ENCODE data around the gene UQCRHL. TPM values are rescaled to one million over a fixed set of nuclear protein-coding genes. Genes with fewer than 3 reads are reported as not detected.
"Not testable (repeated sequence)": the region's sequence is repeated elsewhere in the genome, so short reads cannot be mapped to it uniquely, and the experiment has no call there.

Gene UQCRHL
- total RNA-seq, 1 donor from 2014 or later: 1.5 TPM

DNA sequence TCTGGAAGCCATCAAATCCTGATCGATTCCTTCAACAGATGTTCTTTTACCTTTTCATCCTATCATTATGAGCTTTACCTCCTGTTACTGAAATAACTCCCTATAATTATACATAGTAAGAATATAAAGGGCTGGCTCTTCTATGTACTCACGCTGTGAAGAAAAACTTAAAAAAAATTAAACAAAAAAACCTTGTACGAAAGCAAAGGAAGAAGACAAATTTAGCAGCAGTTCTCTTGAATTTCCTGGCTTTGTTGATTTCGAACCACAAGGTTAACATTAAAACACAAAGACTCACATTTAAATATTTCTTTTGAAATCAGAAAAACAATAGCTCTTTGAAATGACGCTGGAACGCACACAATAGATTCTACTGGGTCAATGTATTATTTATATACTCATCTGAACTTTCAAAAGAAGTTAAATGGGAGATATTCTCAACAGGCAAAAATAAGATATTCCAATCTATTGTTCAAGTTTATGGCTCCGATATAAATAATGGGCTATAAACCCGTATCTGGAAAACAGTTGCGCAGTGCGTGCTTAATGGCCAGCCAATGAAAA, 26.5 kb upstream of the UQCRHL start:
- Mint-ChIP-seq H3K27me3 (ENCODE audit: low read depth) (no peaks in the 10 kb centered on the region), H3K4me1 (ENCODE audit: low read depth) (peaks cover 25% of the 10 kb centered on the region), H3K9me3 (ENCODE audit: low read depth) (no peaks in the 10 kb centered on the region), H3K4me3 (ENCODE audit: unreplicated experiment) (peak overlapping the region; percentile 91), H3K36me3 (ENCODE audit: low read depth) (no peaks in the 10 kb centered on the region), H3K27ac (ENCODE audit: unreplicated experiment) (peak overlapping the region; percentile 99)
- TF ChIP-seq CTCF (IDR thresholded peaks at IDR 0.05): no peak
- DNase-seq (ENCODE audit: low spot score): no peak

- no peak for DNase-seq (ENCODE audit: low spot score)
- no peaks in the 10 kb centered on the region for H3K9me3 Mint-ChIP-seq (ENCODE audit: low read depth)
- no peak for TF ChIP-seq CTCF (IDR thresholded peaks at IDR 0.05)
- H3K4me1 Mint-ChIP-seq (ENCODE audit: low read depth): peaks cover 25% of the 10 kb centered on the region
- H3K27me3 Mint-ChIP-seq (ENCODE audit: low read depth): no peaks in the 10 kb centered on the region
- no peaks in the 10 kb centered on the region for H3K36me3 Mint-ChIP-seq (ENCODE audit: low read depth)
- H3K4me3 Mint-ChIP-seq (ENCODE audit: unreplicated experiment): peak overlapping the region; percentile 91
- peak overlapping the region; percentile 99 for H3K27ac Mint-ChIP-seq (ENCODE audit: unreplicated experiment)
Measured at GRCh38 chr1:15833069-15833679, 25.7 kb upstream of the UQCRHL start.

GRCh38 chr1:15830258-15830657, 22.8 kb upstream of the UQCRHL start:
- peaks cover 33% of the 10 kb centered on the region for H3K4me1 Mint-ChIP-seq (ENCODE audit: low read depth)
- H3K36me3 Mint-ChIP-seq (ENCODE audit: low read depth): no peaks in the 10 kb centered on the region
- no peak overlapping the region for H3K27ac Mint-ChIP-seq (ENCODE audit: unreplicated experiment)
- peak; percentile 31 for TF ChIP-seq CTCF (IDR thresholded peaks at IDR 0.05)
- DNase-seq (ENCODE audit: low spot score): no peak
- no peaks in the 10 kb centered on the region for H3K27me3 Mint-ChIP-seq (ENCODE audit: low read depth)
- H3K9me3 Mint-ChIP-seq (ENCODE audit: low read depth): no peaks in the 10 kb centered on the region
- no peak overlapping the region for H3K4me3 Mint-ChIP-seq (ENCODE audit: unreplicated experiment)

DNA sequence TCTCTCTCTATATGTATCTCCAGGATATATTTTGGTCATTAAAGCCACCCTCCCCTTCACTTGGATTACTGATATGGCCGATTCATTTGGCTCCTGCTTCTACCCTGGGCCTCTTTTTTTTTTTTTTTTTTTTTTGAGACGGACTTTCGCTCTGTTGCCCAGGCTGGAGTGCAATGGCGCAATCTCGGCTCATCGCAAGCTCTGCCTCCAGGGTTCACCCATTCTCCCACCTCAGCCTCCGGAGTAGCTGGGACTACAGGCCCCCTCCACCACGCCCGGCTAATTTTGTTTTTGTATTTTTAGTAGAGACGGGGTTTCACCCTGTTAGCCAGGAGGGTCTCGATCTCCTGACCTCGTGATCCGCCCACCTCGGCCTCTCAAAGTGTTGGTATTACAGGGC, 21.5 kb upstream of the UQCRHL start:
- not testable (repeated sequence) for H3K27me3 Mint-ChIP-seq (ENCODE audit: low read depth); H3K36me3 Mint-ChIP-seq (ENCODE audit: low read depth); H3K27ac Mint-ChIP-seq (ENCODE audit: unreplicated experiment); H3K4me3 Mint-ChIP-seq (ENCODE audit: unreplicated experiment); H3K9me3 Mint-ChIP-seq (ENCODE audit: low read depth)
- DNase-seq (ENCODE audit: low spot score): peak; percentile 25
- H3K4me1 Mint-ChIP-seq (ENCODE audit: low read depth): peaks cover 30% of the 10 kb centered on the region

GRCh38 chr1:15827567-15827966, 20.1 kb upstream of the UQCRHL start:
- not testable (repeated sequence) for DNase-seq (ENCODE audit: low spot score); H3K9me3 Mint-ChIP-seq (ENCODE audit: low read depth); H3K4me3 Mint-ChIP-seq (ENCODE audit: unreplicated experiment); H3K27me3 Mint-ChIP-seq (ENCODE audit: low read depth); H3K27ac Mint-ChIP-seq (ENCODE audit: unreplicated experiment); H3K36me3 Mint-ChIP-seq (ENCODE audit: low read depth)
- peaks cover 18% of the 10 kb centered on the region for H3K4me1 Mint-ChIP-seq (ENCODE audit: low read depth)

DNA sequence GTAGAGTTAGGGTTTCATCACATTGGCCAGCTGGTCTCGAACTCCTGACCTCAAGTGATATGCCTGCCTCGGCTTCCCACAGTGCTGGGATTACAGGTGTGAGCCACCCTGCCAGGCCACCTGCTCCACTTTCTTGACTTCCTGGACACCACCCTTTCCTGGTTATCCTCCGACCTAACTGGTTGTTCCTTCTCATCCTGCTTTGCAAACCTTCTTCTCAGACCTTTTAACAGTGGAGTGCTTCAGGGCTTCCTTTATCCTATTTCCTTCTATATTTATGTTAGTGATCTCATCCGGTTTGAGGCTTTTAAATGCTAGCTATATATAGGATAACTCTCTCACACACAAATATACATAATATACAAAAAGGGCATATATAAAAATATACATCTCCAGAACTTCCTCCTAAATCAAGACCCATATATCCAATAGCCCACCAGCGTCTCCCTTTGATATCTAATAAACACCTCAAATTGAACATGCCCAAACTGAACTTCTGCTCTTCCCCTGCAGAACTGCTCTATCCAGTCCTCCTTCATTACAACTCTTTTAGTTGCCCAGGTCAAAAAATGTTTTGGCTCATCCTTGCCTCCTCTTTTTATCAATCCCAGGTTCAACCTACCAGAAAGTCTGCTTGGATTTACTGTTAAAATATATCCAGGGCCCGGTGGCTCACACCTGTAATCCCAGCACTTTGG, 19.5 kb upstream of the UQCRHL start:
- Mint-ChIP-seq H3K9me3 (ENCODE audit: low read depth) (no peaks in the 10 kb centered on the region), H3K27ac (ENCODE audit: unreplicated experiment) (no peak overlapping the region), H3K4me1 (ENCODE audit: low read depth) (peaks cover 17% of the 10 kb centered on the region), H3K36me3 (ENCODE audit: low read depth) (no peaks in the 10 kb centered on the region), H3K4me3 (ENCODE audit: unreplicated experiment) (no peak overlapping the region), H3K27me3 (ENCODE audit: low read depth) (no peaks in the 10 kb centered on the region)
- peak; percentile 4 for DNase-seq (ENCODE audit: low spot score)
- no peak for TF ChIP-seq CTCF (IDR thresholded peaks at IDR 0.05)
